ENCODE measurements around the gene NEK3.
"Not testable (repeated sequence)": the region's sequence is repeated elsewhere in the genome, so short reads cannot be mapped to it uniquely, and the experiment has no call there.

The NEK3 gene

GRCh38 chr13:52118095-52118494 lies 41.3 kb downstream of the NEK3 start:
- DNase-seq (ENCODE audit: low read depth): no peak

GRCh38 chr13:52112591-52112990 lies 46.8 kb downstream of the NEK3 start:
- DNase-seq (ENCODE audit: low read depth): no peak

DNA sequence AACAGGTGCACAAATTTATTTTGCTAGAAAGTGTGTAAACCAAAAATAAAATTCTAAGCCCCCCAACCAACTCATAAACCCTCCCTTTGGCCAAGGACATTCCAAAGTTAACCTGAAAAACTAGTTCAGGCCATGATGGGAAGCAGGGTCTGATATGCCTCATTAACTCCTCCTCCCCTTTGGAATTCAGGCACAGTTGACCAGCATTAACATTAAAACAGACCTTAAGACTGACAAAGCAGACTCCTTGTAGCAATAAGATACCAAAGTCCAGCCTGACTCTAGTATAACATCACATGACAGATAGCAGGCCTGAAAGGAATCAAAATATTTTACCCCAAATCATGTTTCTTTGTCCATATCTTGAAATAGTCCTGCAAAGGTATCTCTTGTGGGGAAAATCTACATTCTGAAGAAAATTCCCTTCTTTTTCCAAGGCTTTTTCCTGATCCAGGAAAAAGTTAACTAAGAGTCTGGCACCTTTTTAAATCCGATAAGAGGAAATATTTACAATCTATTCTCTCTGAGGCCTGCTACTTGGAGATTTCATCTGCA lies 50.2 kb downstream of the NEK3 start:
- no peak for DNase-seq (ENCODE audit: low read depth)

GRCh38 chr13:52105841-52106240 lies 53.6 kb downstream of the NEK3 start:
- DNase-seq (ENCODE audit: low read depth): no peak

GRCh38 chr13:52104624-52105023 lies 54.8 kb downstream of the NEK3 start:
- no peak for DNase-seq (ENCODE audit: low read depth)

- DNase-seq (ENCODE audit: low read depth): no peak
Observed at GRCh38 chr13:52103386-52103785, 56.0 kb downstream of the NEK3 start.

GRCh38 chr13:52102423-52102822 lies 57.0 kb downstream of the NEK3 start:
- DNase-seq (ENCODE audit: low read depth): not testable (repeated sequence)

DNA sequence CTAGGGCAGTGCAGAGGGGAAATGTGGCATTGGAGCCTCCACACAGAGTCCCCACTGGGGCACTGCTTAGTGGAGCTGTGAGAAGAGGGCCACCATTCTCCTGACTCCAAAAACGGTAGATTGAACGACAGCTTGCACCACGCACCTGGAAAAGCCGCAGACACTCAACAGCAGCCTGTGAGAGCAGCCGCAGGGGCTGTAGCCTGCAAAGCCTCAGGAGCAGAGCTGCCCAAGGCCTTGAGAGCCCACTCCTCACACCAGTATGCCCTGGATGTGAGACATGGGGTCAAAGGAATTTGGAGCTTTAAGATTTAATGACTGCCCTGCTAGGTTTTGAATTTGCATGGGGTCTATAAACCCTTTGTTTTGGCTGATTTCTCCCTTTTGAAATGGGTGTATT lies 62.2 kb downstream of the NEK3 start:
- DNase-seq (ENCODE audit: low read depth): no peak

GRCh38 chr13:52096748-52097147 lies 62.6 kb downstream of the NEK3 start:
- DNase-seq (ENCODE audit: low read depth): no peak

GRCh38 chr13:52096062-52096461 lies 63.3 kb downstream of the NEK3 start:
- DNase-seq (ENCODE audit: low read depth): no peak

- no peak for DNase-seq (ENCODE audit: low read depth)
Observed at GRCh38 chr13:52092087-52092486, 67.3 kb downstream of the NEK3 start.

DNA sequence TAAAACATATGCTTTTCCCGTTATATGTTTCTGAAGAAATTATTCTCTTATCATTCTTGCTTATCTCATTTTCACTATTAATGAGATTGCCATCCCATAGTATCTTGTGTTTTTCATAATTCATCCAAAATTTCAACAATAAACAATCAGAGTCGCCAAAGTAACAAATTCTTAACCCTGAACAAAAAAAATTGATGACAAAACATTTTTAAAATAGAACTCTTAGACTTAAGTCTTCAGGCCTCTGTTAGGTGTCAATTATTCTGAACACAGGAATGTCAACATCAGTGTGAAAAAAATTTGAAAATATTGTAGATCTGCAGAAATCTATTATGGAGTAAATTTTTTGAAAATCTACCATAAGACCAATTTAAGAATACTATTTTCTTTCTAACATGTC lies 67.9 kb downstream of the NEK3 start:
- no peak for DNase-seq (ENCODE audit: low read depth)

DNA sequence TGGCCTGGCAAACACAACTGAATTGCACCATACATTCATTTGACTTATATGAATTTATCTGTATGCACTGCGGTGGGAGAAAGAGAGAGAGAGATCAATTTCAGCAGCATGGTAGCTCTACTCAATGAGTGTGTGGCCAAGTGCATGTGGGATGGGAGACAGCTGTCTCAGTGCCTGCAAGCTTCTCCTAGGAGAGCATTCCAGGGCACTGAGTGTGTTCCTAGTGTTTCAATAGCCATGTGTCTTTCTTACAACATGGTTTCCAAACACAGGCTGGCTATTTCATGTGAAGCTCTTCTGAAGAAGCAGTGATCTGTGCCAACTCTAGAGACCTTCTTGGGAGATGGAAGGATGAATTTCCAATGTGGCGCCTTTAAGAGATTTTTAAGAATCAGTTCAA lies 74.0 kb downstream of the NEK3 start:
- peak; percentile 36 for DNase-seq (ENCODE audit: low read depth)

DNA sequence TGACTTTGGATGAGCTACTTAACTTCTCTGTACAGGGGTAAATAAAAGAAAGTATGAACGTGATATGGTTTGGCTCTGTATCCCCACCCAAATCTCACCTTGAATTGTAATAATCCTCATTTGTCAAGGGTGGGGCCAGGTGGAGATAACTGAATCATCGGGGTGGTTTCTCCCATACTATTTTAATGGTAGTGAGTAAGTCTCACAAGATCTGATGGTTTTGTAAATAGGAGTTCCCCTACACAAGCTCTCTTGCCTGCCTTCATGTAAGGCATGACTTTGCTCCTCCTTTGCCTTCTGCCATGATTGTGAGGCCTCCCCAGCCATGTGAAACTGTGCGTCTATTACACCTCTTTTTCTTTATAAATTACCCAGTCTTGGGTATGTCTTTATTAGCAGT lies 74.4 kb downstream of the NEK3 start:
- not testable (repeated sequence) for DNase-seq (ENCODE audit: low read depth)

Measured in ELR (cell line).